T47D (cell line): ENCODE measurements around the gene UPP2.
A peak's percentile ranks its signal among the peaks of the same experiment; 100 is the strongest.

Experiments
- DNase-seq, 2 experiments: peaks; one replicate each; pipeline versions ENCODE4 v3.0.0 to v3.0.0-alpha.2; 2011 to 2012; ENCODE audit warnings: low read depth in 1 of 2, low spot score in 1 of 2
- JUND ChIP-seq: IDR thresholded peaks from 2 replicates; pipeline ENCODE4 v1.6.1; 2012; ENCODE audit warnings: low read depth
- in situ Hi-C: cut with HindIII; loops from 2 replicates; pipeline ENCODE4 v1.10.0; 2016; ENCODE audit warnings: low sequenced_read_pairs, low pct_unique_long_range_greater_than_20kb

UPP2 gene

DNA sequence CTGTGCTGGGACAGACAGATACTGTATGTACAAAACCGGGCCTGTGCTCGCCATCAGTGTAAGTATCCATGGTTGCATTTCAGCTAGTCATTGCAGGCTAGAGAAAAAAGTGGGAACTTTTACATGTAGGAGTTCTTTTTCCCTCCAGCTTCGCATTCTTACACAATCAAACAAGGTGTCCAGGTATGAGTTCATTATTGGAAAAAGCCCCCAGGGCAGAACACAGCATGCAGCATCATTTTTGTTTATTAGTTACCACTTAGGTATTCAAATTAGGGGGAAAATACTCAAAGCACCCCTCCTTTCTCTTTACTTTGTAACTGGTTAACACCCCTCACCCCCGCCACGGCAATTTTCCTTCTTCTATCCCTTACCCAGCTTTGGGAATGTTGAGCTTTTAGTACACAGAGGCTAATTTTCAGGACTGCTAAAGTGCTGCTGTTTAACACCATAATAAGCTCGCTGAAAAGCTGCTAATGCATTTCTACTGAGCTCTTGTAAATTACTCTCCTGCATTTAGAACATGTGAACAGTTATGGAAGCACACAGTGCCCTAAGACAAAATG lies 13.6 kb downstream of the UPP2 start:
- TF ChIP-seq JUND, result no peak
- in situ Hi-C loops, result no loop called here
- DNase-seq, result peak in 1 of 2 experiments; percentile 29

DNA sequence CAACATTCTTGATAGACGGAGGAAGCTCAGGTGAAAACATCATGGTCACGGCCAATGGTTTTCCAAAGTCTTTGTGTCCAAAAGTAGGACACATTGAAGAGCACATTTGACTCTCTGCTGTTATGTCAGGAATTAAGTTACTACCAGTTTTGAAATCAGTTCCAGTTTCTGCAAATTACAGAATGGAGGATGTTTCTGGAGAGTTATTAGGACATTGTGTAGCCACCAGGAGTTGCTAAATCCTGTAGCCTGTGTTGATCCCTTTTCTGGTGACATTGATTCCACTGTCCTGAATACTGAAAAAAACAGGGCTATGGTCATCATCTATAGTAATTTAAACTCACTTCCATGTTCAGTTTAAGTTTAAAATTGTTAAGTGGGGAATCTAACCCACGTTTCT lies 15.3 kb downstream of the UPP2 start:
- DNase-seq, result no peak
- in situ Hi-C loops, result no loop called here
- TF ChIP-seq JUND, result no peak

DNA sequence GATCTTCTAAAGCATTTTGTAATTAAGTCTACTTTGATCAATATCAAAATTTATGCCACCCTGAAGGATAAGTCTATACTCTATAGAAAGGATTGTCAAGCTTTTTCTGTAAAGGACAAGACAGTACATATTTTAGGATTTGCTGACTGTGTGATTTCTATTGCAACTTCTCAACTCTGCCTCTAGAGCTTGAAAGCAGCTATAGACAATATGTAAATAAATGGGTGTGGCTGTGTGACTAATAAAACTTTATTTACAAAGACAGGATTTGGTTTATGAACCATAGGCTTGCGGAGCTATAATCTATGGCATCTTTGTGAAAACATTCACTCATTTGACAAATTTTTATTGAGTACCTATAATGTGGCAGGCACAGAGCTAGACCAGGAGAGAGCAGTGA lies 18.4 kb downstream of the UPP2 start:
- in situ Hi-C loops, result no loop called here
- no peak for TF ChIP-seq JUND
- peak in 1 of 2 experiments; percentile 19 for DNase-seq

DNA sequence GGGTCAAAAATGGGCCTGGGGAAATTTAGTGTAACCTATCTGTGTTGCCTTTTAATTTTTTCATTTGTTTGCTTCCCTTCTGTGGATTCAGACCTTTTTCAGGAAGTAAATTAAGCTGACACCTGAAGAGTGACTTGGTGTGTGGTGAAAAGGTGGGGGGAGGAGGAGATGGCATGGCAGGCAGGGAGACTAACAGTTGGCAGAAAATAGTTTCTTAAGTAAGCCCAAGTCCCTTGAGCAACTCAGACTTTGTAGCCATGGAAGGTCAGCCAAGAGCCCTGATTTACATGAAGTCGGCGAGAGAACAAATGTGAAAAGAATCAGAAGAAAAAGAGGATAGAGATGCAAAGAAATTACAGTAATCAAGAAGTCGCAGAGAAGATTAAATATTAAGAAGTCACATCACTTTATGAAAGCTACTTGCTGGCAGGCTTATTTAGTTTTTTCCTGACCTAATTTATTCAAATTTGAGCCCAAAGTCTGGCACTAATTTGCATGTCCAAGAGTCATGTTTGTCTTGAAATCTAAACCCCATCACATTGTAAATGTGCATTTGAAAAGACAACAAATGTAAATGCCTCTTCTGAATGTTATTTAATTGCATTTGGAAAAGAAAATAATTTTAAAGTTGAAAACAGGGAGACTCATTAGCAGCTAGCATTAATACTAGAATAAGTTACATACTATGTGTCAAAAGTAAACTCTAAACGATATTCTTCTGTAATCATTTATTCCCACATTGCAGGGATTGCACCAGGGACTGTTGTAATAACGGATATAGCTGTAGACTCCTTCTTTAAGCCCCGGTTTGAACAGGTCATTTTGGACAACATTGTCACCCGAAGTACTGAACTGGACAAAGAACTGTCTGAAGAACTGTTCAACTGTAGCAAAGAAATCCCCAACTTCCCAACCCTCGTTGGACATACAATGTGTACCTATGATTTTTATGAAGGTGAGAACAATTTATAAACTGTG lies 19.3 kb downstream of the UPP2 start:
- in situ Hi-C loops, result no loop called here
- peak in 1 of 2 experiments; percentile 35 for DNase-seq
- TF ChIP-seq JUND, result no peak

DNA sequence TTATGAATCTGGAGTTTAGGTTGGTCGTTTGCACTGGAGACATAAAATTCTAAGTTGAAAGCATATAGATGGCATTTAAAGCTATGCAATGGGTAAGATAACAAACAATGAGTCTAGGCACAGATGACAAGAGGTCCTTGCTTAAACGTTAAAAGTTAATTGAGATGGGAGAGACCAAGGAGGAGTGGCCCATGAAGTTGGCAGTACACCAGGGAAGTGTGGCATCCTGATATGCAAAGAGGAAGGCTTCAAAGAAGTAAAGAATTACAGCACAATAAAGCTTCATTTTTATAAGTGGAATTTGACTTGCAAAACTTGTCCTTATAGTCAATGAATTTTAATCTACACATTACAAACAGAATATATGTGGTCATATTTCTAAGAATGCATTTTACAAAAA lies 23.2 kb downstream of the UPP2 start:
- no peak for DNase-seq
- in situ Hi-C loops, result no loop called here
- TF ChIP-seq JUND, result no peak

DNA sequence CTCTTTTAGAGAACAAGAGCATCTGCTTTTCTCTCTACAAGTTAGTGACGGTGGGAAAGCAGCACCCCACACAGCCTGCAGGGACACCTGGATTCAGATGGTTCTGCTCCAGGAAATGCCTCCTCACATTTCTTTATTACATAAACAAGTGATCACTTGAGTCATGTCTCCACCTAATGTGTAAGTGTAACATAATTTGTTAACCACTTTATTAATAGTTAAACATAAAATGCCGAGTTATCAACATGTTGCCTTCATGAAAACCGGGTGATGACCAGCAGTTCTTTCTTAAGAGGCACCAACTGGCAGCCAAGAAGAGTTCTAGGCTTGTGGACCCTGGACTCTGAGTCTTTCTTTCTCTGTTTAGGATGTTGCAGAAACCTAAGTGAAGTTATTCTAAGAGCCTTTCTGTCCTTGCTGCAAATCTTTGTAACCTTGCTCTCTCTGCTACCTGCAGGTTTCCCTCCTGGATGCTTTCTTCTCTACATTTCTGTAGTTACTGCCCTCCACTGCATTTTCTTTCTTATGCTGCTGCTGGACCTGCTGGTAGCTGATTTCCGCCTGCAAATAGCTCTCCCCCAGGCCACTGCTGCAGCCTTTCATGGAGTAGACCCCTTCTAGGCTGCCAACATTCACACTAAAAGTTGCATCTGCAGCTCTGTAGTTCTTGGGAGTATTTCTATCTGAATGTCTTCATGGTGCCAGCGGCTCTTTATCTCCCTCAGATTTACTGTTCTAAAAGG lies 24.3 kb downstream of the UPP2 start:
- in situ Hi-C loops, result no loop called here
- DNase-seq, result no peak
- TF ChIP-seq JUND, result no peak

DNA sequence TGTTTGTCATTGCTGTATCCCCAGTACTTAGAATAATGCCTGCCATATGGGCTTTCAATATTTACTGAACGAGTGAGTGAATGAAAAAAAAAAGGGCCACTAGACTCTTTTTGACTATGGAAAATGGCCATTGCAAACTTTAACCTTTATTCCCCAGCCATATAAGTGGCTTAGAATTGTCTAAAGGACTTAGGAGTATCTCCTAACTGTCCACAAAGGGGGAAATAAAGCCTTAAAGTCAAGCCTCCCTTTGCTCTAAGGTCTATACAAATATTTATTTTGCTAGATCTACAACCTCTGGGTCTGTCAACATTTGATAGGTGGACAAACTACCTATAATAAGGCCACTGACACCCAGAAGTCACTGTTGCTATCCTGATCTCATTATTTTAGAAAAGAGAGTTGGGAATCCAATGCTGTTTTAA lies 25.7 kb downstream of the UPP2 start:
- no peak for DNase-seq

DNA sequence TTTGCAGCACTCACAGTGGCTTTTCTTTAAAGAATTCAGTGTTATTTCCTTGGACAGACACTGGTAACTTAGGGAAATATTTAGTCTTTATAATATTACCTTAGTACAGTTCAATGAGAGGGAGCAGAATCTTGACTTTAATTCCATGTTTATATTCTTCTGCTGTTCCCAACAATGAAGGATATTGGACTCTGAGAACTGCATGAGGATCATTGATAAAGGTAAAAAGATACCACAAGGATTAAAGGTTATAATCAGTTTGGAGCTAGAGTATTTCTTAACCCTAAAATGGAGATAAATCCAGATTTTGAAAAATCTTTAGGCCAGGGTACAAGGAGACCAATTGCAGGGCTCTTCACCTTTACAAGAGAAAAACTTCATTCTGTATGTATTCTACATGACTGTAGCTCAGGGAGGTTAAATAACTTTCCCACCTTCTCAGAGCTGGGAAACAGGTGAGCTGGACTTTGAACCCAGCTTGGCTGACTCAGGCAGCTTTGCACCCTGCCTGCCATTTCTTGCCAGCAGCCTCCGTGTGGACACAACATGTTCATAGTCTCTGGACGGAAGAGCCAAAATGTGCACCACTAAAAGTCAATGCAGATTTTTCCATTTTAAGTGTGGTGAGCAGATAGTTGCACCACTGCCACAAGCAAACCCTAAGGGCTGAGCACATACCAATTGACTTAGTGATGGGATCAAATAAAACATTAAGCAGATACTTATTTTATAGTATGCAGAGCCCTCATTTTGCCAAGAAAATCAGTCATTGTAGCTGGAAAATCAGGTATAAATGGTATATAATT lies 26.7 kb downstream of the UPP2 start:
- DNase-seq, result no peak
- no peak for TF ChIP-seq JUND
- in situ Hi-C loops, result no loop called here

More for the DNA sequence above, 25.7 kb downstream of the UPP2 start:
- in situ Hi-C loops, result no loop called here
- no peak for TF ChIP-seq JUND

DNA sequence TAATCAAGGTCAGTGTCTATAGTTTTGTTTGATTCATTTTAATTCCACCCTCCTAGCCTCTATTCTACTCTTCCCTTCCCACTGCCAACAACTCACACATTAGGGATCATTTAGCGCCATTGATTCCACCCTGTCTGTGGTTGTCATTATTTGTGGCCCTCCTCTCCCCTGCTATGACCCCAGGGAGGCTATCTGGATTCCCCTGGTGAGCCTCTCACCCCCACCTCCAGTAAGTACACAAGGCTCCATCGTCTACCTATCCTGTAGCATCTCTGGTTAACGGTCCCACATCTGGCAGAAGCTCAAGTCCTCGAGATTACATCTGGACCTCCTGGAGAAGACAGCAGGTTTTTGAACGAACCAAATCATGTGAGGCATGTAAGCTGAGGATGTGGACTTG lies 27.4 kb downstream of the UPP2 start:
- in situ Hi-C loops, result no loop called here
- DNase-seq, result no peak
- no peak for TF ChIP-seq JUND

DNA sequence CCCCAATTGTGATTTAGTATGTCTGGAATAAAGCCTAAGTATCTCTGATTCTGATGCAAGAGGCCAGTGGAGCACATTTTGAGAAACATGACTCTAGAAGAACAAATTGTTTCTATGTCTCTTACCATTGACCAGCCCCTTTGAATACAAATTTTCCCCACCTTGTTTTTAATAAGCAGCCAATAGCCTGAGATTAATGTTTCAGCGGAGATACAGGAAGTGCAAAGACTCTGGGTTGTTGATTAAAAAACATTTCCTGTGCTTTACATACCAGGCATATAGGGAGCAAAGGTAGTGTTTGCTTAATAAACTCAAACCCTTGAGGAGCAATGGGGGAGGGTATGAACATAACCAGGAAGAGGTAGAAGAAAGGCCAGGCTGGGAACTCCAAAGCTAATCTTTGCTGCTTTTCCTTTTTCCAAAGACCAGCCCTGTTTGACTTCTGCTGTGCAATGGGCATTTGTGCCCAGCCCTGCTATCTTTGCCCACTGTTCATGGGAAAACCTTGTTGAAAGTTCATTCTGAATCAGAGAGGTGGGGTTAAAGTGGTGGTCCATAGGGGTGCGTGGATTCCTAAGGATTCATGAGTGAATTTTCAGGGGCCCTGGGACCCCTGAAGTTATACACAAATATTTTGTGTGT lies 29.3 kb downstream of the UPP2 start:
- no peak for TF ChIP-seq JUND
- in situ Hi-C loops, result no loop called here
- DNase-seq, result peak in 1 of 2 experiments; percentile 47

DNA sequence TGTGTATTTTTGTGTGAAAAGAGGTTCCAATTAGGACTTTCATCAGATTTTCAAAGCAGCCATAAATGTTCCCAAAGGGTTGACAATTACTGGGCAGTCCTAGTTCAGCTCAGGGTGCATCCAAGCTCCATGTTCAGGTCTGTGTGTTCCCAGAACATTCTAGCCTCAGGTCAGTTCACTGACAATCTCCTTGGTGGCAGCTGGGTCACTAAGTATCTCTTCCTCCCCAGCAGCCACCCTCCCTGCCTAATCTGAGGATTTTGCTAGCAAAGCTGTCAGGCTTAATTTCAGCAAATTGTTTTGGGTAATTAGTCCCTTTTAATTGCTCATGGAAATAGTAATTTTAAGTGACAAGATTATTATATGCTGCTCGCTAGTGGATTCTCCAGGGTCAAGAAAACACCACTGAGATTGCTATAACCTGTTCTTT lies 29.8 kb downstream of the UPP2 start:
- in situ Hi-C loops, result no loop called here

More for the DNA sequence above, 29.8 kb downstream of the UPP2 start:
- TF ChIP-seq JUND, result no peak
- DNase-seq, result no peak
